HPDE6-E6E7 (cell line): ENCODE results near the gene RABEP1.
"Not testable (repeated sequence)": the region's sequence is repeated elsewhere in the genome, so short reads cannot be mapped to it uniquely, and the experiment has no call there.

Experiments used
- DNase-seq: peaks from one replicate; pipeline ENCODE4 v3.0.0; 2011; ENCODE audit warnings: missing footprints; ENCODE audit errors: extremely low spot score

The RABEP1 gene, protein sequence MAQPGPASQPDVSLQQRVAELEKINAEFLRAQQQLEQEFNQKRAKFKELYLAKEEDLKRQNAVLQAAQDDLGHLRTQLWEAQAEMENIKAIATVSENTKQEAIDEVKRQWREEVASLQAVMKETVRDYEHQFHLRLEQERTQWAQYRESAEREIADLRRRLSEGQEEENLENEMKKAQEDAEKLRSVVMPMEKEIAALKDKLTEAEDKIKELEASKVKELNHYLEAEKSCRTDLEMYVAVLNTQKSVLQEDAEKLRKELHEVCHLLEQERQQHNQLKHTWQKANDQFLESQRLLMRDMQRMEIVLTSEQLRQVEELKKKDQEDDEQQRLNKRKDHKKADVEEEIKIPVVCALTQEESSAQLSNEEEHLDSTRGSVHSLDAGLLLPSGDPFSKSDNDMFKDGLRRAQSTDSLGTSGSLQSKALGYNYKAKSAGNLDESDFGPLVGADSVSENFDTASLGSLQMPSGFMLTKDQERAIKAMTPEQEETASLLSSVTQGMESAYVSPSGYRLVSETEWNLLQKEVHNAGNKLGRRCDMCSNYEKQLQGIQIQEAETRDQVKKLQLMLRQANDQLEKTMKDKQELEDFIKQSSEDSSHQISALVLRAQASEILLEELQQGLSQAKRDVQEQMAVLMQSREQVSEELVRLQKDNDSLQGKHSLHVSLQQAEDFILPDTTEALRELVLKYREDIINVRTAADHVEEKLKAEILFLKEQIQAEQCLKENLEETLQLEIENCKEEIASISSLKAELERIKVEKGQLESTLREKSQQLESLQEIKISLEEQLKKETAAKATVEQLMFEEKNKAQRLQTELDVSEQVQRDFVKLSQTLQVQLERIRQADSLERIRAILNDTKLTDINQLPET

DNA sequence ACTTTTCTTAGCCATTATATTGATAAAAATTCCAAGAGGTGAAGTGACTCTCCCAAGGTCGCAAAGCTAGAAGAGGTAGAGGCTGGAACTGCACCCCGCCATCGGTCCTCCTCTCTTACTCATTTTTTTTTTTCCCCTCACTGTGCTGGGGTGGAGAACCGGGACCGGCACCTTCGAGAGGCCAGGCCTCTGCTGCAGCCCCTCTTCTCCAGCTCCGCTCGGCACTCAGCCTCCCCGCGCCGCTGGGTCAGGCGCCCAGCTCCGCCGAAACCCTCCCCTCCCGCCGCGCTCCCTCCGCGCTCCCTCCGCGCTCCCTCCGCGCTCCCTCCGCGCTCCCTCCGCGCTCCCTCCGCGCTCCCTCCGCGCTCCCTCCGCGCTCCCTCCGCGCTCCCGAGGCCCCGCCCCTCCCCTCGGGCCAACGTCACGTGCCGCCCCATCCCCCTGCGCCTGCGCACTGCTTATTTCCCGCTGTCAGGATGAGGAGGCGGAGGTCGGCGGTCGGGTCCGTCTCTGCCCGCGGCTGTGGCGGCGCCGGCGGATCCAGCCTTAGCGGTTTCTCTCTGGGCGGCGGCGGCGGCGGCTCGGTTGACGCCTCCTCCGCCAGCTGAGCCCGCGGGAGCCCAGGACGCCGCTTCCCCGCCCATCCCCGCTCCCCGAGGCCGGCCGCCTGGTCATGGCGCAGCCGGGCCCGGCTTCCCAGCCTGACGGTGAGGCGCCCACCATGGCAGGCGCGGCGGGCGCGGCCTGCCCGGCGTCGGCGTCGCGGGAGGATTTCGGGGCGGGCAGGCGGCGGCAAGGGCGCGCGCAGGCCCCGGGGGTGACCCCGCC, at the start of gene RABEP1:
Gene RABEP1, plus strand, starts transcription at position 471 of the 828 bp plus-strand sequence. Its CDS starts 203 bp downstream, at position 674.
- peak; percentile 71 for DNase-seq

DNA sequence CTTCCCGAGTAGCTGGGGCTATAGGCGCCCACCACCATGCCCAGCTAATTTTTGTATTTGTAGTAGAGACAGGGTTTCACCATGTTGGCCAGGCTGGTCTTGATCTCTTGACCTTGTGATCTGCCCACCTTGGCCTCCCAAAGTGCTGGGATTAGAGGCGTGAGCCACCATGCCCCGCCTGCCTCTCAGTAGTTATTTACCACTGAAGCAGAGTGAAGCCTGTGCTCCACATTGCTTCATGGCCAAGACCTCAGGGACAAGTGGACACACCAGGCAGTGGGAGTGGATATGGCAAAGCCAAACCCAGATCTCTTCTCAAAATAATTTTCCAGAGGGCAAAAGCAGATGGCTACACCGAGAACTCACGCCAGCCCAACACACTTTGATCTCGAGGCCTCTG, 48.6 kb upstream of the RABEP1 start:
- not testable (repeated sequence) for DNase-seq

DNA sequence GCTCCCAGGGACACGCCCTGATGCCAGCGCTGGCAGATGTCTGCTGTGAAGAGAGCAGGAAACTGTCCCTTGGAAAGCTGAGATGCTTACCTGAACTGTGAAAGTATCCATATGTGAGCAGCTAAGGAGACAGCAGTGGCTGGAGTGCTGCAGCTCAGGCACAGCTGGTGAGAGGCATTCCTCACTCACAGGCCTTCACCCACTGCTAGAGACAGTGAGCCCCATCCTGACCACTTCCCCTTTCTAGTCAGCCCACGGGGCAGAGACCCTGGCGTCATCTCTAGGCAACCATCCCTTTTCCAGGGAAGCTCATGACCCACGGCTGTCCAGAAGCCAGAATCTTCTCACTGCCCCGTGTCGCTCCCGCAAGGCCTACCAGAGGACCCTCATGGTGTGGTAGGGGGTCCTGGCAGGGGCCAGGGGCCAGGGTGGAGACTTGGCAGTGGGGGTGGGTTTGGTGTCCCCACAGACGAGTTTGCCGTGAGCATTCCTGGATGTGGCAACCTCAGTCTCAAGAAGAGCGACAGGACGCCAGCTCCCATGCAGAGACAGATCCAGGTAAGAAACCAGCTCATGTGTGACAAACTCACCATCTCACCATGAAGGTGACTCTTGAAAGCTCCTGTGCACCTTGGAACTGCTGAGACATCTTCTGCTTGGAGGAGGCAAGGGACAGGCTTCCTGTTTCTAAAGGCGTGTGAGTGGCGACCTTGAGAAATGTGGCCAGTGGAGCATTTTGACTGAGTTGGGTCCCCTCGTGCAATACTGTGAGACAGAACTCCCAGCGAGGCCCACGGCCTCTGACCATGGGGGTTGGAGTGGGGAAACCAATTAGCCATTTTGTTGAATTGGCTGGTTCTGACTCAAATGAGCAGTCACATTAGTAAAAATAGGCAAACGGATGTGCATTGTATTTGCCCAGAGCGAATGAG, 47.2 kb upstream of the RABEP1 start, which contains the start of gene SCIMP:
Gene SCIMP, minus strand, starts transcription at position 216 of the 932 bp plus-strand sequence. Its CDS starts 105 bp downstream, at position 111.
- DNase-seq = no peak

DNA sequence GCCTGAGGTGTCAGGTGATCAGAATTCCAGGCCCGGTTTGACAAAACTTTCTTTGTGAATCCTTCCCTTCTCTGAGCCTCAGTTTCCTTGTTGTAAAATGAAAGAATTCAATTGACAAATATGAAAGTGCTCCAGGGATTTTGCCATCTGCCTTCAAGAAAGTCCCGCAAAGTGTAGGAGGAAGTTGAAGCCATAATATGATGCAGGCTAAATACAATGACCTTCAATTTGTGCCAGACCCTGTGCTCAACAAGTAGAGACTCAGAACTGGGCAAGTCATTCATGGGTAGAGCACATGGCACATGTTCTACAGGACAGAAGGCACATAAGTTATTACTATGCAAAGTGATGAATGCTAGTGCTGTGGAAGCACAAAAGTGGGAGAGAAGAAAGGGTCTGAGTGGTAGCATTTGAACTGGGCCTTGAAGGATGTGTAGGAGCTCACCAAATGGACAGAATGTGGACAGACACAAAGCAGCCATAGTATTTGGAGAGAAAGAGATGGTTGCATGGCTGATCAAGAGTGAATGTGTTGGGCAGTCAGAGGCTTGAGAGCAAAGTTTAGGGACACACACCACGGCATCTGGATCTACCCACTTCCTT, 45.0 kb upstream of the RABEP1 start:
- DNase-seq = no peak

DNA sequence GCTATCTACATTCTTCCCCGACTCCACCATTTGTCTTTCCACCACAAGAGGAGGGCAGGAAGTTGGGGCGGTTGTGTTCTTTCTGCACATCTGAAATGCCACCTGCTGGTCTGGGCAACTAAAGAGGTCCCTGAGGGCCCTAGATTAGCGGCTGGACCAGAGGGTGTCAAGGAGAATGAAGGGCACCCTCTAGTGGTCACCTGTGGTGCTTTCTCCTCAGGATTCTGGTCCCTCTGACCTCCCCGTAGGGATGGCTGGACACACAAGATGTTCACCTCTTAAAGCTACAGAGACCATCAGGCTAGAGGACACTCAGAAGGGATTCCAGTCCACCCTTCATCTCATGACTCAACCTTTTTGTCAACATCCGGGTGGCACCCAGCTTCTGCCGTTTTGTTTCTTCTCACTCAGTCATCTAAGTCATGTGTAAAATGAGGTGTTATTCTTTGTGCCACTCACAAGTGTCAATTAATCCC, 44.5 kb upstream of the RABEP1 start:
- peak; percentile 33 for DNase-seq

DNA sequence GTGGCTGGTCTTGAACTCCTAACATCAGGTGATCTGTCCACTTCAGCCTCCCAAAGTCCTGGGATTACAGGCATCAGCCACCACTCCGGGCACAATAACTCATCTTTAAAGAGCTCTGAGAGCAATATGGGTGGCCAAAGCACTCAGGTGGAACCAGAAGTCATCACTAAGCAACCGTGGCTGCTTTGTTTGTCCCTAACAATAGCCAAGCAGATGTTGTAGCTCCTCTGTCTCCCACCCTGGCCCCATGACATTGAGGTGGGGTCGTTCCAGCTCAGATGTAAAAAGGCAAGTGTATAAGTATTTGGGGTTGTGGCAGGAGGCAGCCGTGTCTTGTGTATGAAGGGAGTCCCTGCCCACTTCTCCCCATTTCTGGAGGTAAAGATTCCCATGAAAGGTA, 43.8 kb upstream of the RABEP1 start:
- no peak for DNase-seq

DNA sequence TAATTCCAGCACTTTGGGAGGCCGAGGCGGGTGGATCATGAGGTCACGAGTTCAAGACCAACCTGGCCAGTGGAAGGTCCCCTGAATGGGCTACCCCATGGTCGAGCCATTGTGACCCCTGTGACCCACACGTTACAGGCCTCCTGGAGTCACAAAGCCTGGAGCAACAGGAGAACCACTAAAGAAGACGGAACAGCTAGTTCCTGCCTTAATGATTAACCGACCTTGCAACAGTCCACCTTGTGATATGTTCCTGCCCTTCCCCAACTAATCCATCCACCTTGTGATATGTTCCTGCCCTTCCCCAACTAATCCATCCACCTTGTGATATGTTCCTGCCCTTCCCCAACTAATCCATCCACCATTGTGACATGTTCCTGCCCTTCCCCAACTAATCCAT, 42.3 kb upstream of the RABEP1 start:
- DNase-seq = not testable (repeated sequence)

DNA sequence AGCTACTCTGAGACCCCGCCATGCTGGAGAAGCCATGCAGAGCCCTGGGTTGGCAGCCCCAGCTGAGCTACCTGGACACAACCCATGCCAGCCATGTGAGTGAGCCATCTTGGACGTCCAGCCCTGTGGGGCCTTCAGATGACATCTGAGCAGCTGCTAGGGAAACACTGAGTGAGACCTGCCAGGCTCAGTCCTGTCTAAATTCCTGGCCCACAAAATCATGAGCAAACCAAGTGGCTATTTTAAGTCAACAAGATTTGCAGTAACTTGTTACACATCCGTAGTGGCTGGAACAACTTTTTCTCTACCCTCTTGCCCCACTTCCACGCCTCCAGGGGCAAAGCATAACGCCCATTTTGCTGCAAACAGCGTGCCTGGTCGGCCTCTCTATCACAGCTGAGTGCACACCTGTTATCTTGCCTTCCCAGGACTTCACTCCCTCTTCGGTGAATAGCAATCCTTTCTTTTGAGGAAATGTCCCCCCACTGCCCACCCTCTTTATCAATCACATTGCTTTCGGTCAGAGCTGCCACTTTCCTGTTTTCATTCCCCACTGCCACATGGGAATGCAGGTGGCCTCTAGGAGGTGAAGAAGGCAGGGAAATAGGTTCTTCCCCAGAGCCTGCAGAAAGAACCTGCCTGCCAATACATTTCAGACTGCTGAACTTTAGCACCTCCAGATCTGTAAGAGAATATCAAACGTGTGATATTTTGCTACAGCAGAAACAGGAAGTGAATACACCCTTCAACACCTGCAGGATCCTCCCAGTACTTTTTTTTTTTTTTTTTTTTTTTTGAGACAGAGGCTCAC, 40.0 kb upstream of the RABEP1 start:
- DNase-seq = no peak

DNA sequence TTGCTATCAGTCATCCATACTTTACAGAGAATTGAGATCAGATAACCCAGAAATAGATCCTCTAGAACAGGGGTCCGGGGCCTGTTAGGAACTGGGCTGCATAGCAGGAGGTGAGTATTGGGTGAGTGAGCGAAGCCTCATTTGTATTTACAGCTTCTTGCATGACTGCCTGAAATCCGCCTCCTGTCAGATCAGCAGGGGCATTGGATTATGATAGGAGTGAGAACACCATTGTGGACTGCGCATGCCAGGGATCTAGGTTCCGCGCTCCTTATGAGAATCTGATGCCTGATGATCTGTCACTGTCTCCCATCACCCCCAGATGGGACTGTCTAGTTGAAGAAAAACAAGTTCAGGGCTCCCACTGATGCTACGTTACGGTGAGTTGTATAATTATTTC, 34.5 kb upstream of the RABEP1 start:
- DNase-seq = no peak

DNA sequence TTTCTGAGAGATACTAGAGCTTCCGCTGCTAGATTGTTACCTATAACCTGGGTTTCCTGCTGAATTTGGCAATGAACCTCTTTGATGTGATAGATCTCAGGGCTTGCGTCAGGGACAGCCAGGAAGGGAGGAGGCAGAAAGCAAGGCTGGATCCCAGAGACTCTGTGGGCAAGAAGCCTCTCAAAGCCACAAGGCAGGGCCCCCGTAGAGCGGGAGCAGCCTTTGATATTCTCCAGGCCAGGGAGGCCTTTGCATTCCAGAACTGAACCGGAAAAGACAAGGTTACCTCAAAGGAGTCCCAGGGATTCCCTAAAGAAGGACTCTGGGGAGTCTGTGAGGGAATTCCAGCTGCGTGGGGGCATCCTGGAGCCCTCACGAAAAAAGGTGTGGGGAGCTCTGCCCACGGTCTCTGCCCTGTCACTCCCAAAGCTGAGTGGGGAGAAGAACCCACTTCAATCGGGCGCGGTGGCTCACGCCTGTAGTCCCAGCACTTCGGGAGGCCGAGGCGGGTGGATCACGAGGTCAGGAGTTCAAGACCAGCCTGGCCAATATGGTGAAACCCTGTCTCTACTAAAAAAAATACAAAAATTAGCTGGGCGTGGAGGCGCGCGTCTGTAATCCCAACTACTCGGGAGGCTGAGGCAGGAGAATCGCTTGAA, 33.1 kb upstream of the RABEP1 start:
- no peak for DNase-seq

DNA sequence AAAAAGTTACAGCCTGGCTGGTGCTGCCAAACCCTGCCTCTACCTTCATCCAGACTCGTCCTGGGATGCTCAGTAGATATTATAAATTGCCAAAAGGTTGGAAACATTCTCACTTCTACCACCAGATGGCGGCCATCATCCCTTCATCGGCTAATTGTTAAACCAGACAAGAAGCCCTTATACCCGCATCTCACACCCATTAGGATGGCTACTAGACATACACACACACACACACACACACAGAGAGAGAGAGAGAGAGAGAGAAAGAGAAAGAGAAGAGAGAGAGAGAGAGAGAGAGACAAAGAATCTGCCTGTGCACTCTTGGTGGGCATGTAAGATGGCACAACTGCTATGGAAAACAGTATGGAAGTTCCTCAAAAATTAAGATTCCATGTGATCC, 32.5 kb upstream of the RABEP1 start:
- peak; percentile 52 for DNase-seq

DNA sequence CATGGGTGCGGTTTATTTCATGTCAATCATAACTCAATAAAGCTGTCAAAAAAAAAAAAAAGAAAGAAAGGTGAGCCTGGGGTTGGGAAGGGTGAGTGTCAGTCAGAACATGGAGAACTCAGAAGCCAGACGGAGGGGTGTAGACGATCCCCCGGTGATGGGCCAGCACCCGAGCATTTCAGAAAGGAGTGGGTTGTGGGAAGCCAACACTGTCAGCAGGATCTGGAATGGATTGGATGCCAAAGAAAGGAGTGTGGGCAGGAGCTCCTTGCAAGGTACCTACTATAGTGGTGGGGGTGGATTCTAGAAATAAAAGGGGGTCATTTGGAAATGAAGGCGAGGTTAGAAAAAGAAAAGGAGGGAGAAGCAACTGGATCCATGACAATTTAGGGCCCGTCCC, 27.7 kb upstream of the RABEP1 start:
- DNase-seq = no peak

DNA sequence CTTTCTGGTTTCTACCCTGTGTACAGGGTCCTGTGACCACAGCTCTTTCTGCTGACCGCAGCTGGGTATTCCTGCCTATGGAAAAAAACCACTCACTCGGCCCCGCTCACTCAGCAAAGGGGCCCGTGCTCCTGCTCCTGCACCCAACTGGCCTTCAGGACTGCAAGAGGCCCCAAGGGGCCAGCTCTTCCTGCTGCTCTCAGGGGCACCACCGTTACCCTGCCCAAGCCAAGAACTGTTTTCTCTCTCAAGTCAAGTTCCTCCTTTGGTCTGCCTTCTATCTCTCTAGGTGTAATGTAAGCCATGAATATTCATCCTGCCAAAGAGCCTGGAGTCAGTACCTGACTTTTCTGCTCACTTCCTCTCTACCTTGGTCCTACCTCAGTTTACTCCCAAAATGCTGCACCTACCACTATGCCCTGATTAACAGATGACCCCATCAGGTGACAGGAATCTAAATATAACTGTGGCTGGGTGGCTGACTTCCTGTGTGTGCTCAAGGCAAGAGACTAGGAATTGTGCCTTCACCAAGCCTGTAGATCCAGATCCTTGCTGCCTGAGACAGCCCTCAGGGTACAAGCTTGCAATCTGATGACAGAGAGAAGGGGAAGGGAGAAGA, 27.1 kb upstream of the RABEP1 start:
- no peak for DNase-seq

DNA sequence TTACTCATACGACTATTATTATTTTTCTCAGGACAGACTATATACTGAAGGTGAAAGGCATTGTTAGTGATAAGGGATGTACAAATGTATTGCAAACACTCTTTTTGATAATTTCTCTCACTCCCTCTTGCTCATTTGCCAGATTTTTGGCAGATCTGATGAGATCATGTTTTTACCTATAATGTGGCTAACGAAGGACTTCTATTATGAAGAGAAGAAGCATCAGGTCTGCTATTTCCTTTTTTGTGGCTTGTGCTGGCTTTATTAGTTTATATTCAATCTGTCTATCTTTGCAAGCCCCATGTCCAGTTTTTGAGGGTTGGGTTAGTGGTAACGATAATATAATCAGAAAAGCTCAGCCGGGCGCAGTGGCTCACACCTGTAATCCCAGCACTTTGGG, 25.0 kb upstream of the RABEP1 start:
- DNase-seq = no peak

DNA sequence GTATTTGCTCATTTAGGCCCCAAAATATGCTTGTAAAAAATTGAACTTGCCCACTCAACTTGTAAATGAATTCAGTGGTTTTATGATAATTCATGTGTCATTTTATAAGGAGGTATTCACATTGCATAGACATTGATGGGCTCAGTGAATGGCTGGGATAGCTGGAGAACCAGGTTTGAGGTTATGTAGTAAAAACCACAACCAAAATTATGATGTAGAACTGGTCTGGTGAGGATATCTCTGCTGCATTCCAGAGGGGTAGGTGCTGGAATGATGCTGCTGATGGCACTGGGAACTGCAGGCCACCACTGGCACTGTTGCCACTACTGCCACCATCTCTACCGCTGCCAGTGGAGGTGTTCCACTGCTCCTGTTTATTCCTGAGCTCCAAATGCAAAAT, 21.5 kb upstream of the RABEP1 start:
- no peak for DNase-seq

DNA sequence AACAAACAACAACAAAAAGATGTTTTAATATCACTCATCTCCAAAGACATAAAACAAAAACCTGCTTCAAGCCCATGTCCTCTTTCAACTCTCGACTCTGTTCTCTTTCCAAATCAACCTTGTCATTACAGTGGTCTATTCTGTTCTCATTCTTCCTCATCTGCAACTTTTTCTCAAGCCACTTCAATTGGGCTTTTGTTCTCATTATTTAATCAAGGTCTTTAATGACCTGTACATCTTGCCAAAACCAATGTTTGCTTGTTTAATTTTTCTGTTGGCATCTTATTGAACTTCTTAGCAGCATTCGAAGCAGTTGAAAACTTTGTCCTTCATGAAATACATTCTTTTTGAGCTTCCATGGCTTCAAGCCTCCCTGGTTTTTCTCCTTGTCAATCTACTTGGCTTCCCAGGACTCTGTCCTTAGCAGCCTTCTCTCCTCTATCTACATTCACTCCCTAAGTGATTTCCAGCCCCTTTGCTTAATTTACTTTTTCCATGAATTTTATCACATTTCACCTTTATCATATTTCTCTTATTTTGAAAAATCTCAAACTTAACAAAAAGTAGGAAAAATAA, 19.6 kb upstream of the RABEP1 start:
- DNase-seq = no peak

DNA sequence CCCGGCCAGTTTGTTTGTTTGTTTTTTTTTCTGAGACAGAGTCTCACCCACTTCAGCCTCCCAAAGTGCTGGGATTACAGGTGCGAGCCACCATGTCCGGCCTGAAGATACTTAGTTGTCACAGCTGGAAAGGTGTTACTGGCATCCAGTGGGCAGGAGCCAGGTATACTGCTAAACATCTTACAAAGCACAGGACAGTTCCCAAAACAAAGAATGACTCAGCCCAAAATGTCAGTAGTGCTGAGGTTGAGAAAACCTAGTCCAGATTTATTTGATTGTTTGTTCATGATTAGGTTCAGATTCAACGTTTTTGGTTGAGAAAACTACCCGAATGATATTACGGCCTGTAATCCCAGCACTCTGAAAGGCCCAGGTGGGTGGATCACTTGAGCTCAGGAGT, 18.6 kb upstream of the RABEP1 start:
- DNase-seq = no peak

DNA sequence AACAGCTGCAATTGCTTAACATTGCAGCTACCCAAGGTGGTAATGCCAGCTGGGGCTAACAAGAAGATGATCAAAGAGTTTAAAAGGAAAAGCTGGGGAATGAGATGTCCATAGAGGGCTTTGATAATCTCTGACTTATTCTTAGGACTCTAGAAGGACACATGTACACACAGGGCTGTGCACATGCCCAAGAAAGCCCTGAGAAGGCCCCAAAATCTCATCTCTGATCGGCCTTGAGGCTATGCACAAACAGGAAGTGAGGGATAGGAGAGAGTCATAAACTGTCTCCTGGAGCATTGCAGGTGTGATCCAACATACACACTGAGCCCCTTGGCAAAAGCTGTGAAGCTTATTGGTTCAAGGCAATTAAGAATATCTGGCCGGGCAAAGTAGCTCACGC, 17.2 kb upstream of the RABEP1 start:
- DNase-seq = no peak
